ENCODE measurements around the gene PPP3CA. TPM values are rescaled to one million over a fixed set of nuclear protein-coding genes. Genes with fewer than 3 reads are reported as not detected.

PPP3CA gene
- total RNA-seq, 4 donors from 2014 or later, result 32.7 to 45.1 (median 44.0) TPM

GRCh38 chr4:101020956-101021355, 326.4 kb downstream of the PPP3CA start:
- Histone ChIP-seq H3K27me3 (no peaks in the 10 kb centered on the region), H3K36me3 (peaks cover 0 to 3% (median 0%) of the 10 kb centered on the region in 3 donors), H3K4me1 (peaks cover 0 to 19% (median 2%) of the 10 kb centered on the region in 4 donors), H3K27ac (no peak overlapping the region), H3K9me3 (no peaks in the 10 kb centered on the region), H3K4me3 (no peak overlapping the region)
- no peak for DNase-seq (ENCODE audit: low spot score in 2 of 2)
- TF ChIP-seq, protein P1, sequence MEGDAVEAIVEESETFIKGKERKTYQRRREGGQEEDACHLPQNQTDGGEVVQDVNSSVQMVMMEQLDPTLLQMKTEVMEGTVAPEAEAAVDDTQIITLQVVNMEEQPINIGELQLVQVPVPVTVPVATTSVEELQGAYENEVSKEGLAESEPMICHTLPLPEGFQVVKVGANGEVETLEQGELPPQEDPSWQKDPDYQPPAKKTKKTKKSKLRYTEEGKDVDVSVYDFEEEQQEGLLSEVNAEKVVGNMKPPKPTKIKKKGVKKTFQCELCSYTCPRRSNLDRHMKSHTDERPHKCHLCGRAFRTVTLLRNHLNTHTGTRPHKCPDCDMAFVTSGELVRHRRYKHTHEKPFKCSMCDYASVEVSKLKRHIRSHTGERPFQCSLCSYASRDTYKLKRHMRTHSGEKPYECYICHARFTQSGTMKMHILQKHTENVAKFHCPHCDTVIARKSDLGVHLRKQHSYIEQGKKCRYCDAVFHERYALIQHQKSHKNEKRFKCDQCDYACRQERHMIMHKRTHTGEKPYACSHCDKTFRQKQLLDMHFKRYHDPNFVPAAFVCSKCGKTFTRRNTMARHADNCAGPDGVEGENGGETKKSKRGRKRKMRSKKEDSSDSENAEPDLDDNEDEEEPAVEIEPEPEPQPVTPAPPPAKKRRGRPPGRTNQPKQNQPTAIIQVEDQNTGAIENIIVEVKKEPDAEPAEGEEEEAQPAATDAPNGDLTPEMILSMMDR (IDR thresholded peaks at IDR 0.05), result no peak
- TF ChIP-seq EP300 (IDR thresholded peaks at IDR 0.05) (peak in 1 of 2 donors; percentile 43), POLR2A (IDR thresholded peaks at IDR 0.05) (no peak)
- 56 to 68% methylated on average over 4 of the region's 4 CpGs for WGBS, 2 donors

GRCh38 chr4:101019941-101020401, 327.4 kb downstream of the PPP3CA start:
- Histone ChIP-seq H3K4me1 (peaks cover 0 to 19% (median 2%) of the 10 kb centered on the region in 4 donors), H3K9me3 (no peaks in the 10 kb centered on the region), H3K27me3 (no peaks in the 10 kb centered on the region), H3K36me3 (no peaks in the 10 kb centered on the region), H3K4me3 (no peak overlapping the region), H3K27ac (no peak overlapping the region)
- 74 to 77% methylated on average over 1 of the region's 1 CpG for WGBS, 2 donors
- no peak for DNase-seq (ENCODE audit: low spot score in 2 of 2)
- TF ChIP-seq, protein P1 (IDR thresholded peaks at IDR 0.05), result no peak
- TF ChIP-seq EP300 (IDR thresholded peaks at IDR 0.05) (no peak), POLR2A (IDR thresholded peaks at IDR 0.05) (no peak)

DNA sequence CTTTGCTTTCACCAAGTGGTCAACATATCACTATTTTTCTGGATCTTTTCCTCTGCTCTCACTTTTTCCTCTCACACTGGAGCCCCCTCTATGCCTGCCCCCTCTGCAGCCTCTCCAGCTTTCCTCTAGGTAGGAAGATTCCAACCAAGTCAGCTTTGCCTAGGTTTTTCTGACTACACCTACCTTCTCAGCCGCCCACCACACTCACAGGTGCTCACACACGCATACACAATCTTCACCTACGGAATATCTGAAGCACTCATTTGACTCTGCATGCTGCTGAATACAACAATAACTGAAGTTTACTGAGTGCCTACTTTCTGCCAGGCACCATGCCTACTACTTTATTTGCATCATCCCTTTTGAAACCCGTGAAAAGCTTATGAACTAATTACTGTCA, 328.0 kb downstream of the PPP3CA start:
- no peak for DNase-seq (ENCODE audit: low spot score in 2 of 2)
- peaks cover 0 to 14% (median 2%) of the 10 kb centered on the region in 4 donors for H3K4me1 ChIP-seq
- no peaks in the 10 kb centered on the region for H3K36me3 ChIP-seq
- no peaks in the 10 kb centered on the region for H3K9me3 ChIP-seq
- TF ChIP-seq POLR2A (IDR thresholded peaks at IDR 0.05) (no peak), EP300 (IDR thresholded peaks at IDR 0.05) (no peak)
- TF ChIP-seq, protein P1 (IDR thresholded peaks at IDR 0.05), result no peak
- H3K4me3 ChIP-seq, result no peak overlapping the region
- H3K27me3 ChIP-seq, result no peaks in the 10 kb centered on the region
- WGBS, 2 donors, result 95 to 97% methylated on average over 4 of the region's 4 CpGs
- H3K27ac ChIP-seq, result no peak overlapping the region

DNA sequence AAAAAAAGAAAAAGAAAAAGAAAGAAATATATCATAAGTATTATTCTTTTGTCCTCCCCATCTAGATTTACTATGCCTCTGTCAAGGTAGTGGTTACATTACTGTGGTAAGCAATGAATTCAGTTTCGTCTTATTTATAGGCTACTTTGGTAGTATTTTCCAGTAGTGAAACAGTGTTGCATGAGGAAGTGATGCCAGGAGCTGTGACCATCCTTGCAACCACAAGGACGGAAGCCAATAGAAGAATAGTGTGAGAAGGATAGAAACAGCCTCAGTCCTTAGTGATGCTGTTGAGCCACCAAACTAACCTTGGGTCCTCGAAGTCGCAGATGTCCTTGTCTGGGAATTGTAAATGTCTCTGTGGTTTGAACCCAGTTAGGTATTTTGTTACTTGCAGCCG, 328.5 kb downstream of the PPP3CA start:
- Histone ChIP-seq H3K36me3 (no peaks in the 10 kb centered on the region), H3K4me3 (no peak overlapping the region), H3K27me3 (no peaks in the 10 kb centered on the region), H3K9me3 (no peaks in the 10 kb centered on the region), H3K4me1 (peaks cover 0 to 14% (median 2%) of the 10 kb centered on the region in 4 donors), H3K27ac (no peak overlapping the region)
- WGBS, 2 donors, result 85 to 94% methylated on average over 5 of the region's 5 CpGs
- DNase-seq (ENCODE audit: low spot score in 2 of 2), result no peak
- TF ChIP-seq, protein P1 (IDR thresholded peaks at IDR 0.05), result no peak
- TF ChIP-seq EP300 (IDR thresholded peaks at IDR 0.05), result no peak
- TF ChIP-seq POLR2A (IDR thresholded peaks at IDR 0.05), result no peak

- H3K9me3 ChIP-seq, result no peaks in the 10 kb centered on the region
- H3K27ac ChIP-seq, result no peak overlapping the region
- whole genome bisulfite sequencing, 2 donors, result 35 to 42% methylated on average over 3 of the region's 3 CpGs
- TF ChIP-seq, protein P1 (IDR thresholded peaks at IDR 0.05), result no peak
- TF ChIP-seq EP300 (IDR thresholded peaks at IDR 0.05), result no peak
- H3K36me3 ChIP-seq, result no peaks in the 10 kb centered on the region
- no peak overlapping the region for H3K4me3 ChIP-seq
- H3K27me3 ChIP-seq, result no peaks in the 10 kb centered on the region
- peaks cover 0 to 9% (median 4%) of the 10 kb centered on the region in 4 donors for H3K4me1 ChIP-seq
- DNase-seq (ENCODE audit: low spot score in 2 of 2), result no peak
Measured at GRCh38 chr4:101014417-101014816, 332.9 kb downstream of the PPP3CA start.

Data from tibial nerve (tissue), 4 donors.